Testis (tissue), 3 donors: ENCODE results near the gene PLIN3. TPM values are rescaled to one million over a fixed set of nuclear protein-coding genes. Genes with fewer than 3 reads are reported as not detected.

Experiments used
- DNase-seq: peaks from one replicate; pipeline ENCODE4 v3.0.0-alpha.2; 2019
- H3K27ac ChIP-seq, 2 donors: fragments of 200-600 bp; sonication (generic); one replicate each; pipeline ENCODE4 v1.5.1; 2019
- H3K27me3 ChIP-seq: fragments of 200-600 bp; sonication (generic); one replicate; pipeline ENCODE4 v1.5.1; 2019
- H3K36me3 ChIP-seq: fragments of 200-600 bp; sonication (generic); one replicate; pipeline ENCODE4 v1.5.1; 2017; ENCODE audit warnings: low read depth; ENCODE audit errors: missing control alignments
- H3K4me1 ChIP-seq: fragments of 200-600 bp; sonication (generic); one replicate; pipeline ENCODE4 v1.5.1; 2019
- H3K4me3 ChIP-seq, 2 donors: fragments of 200-600 bp; sonication (generic); one replicate each; pipeline ENCODE4 v1.5.1; 2017 to 2019
- H3K9me3 ChIP-seq: fragments of 200-600 bp; sonication (generic); one replicate; pipeline ENCODE4 v1.5.1; 2017
- POLR2A ChIP-seq: fragments of 450-650 bp; IDR thresholded peaks from one replicate; pipeline ENCODE4 v1.6.1; 2017; ENCODE audit warnings: antibody characterized with exemption, mild to moderate bottlenecking, moderate library complexity
- WGBS, 2 donors: methylation state at CpG; one replicate each; pipeline ENCODE4 v1.1.5; 2018; 5-methylcytosine and 5-hydroxymethylcytosine counted together
- intact Hi-C: fragments of 100-400 bp; cut with DNase I; formaldehyde crosslinking; loops from one replicate; pipeline ENCODE4 v1.15.1; 2023; ENCODE audit warnings: low total_unique reads
- polyA plus RNA-seq: library from polyadenylated mRNA; stranded (reverse); fragments of 350-450 nt; fragmentation: Illumina TruSeq; extraction: RNeasy Lipid Tissue Mini Kit (QIAGEN cat#74804); gene quantifications from one replicate; pipeline ENCODE4 v1.2.3, GENCODE V29; 2014; ENCODE audit warnings: low read depth, low replicate concordance; ENCODE audit not compliant: insufficient read depth
- total RNA-seq, 2 donors: library from RNA; depleted of rRNA; stranded (reverse); fragments of >200 nt; gene quantifications; one replicate each; pipeline ENCODE4 v1.2.3, GENCODE V29; 2016
- TF ChIP-seq, protein P1 (sequence below), 3 experiments: fragments of 450-650 bp in 2 of 3; fragments of 200-600 bp in 1 of 3; sonication (generic) in 1 of 3; IDR thresholded peaks; one replicate each; pipeline ENCODE4 v1.5.1; 2016 to 2019; ENCODE audit warnings: antibody characterized with exemption in 3 of 3, mild to moderate bottlenecking in 2 of 3, moderate library complexity in 1 of 3

Gene PLIN3
- total and polyA plus RNA-seq, 3 donors from 2014 or later: 63.4 to 109 (median 82.8) TPM

DNA sequence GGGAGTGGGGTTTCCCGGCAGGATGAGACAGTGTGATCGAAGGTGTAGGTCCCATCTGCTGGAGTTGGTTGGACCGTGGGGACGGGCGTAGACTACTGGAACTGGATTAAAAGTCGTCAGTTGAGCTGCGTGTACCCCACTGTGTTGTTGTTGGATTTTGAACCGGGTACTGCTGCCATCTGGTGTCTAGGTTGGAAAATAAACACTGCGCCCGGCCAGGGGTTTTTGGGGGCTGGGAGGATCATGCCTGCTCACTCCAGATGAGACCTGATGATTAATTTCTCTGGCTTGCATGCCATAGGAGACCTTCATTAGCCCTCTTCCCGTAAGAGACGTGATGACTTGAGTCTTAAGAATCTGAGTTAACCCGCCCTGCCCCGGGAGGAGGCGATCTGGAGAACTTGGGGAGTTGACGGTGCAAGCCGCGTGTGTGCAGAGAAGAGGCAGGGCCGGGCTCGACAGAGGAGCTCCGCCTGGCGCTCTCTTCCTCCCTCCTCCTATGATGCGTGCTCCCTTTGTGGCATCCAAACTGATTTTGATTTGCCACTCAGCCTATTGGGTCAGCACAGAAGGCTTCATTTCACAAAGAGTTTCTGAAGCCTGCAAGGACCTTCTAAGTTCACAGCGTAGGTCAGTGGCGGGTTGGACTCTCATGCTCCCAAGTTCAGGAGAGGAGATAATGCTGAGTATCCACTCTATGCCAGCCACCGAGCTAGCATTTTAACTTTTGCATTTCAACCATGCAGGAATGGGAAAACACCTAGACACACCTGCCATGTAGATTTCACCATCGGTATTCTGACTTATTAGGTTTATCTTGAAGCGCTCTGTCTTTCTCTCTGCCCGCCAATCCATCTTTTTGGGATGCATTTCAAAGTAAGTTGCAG lies 44.6 kb upstream of the PLIN3 start:
- no peak overlapping the region for H3K27ac ChIP-seq
- DNase-seq: peak; percentile 63
- intact Hi-C loops: no loop called here
- H3K27me3 ChIP-seq: no peaks in the 10 kb centered on the region
- H3K36me3 ChIP-seq: no peaks in the 10 kb centered on the region
- H3K4me1 ChIP-seq: peaks cover 13% of the 10 kb centered on the region
- H3K9me3 ChIP-seq: no peaks in the 10 kb centered on the region
- 41 to 49% methylated on average over 28 to 29 of the region's 29 CpGs for WGBS, 2 donors
- TF ChIP-seq POLR2A: no peak
- TF ChIP-seq, protein P1, sequence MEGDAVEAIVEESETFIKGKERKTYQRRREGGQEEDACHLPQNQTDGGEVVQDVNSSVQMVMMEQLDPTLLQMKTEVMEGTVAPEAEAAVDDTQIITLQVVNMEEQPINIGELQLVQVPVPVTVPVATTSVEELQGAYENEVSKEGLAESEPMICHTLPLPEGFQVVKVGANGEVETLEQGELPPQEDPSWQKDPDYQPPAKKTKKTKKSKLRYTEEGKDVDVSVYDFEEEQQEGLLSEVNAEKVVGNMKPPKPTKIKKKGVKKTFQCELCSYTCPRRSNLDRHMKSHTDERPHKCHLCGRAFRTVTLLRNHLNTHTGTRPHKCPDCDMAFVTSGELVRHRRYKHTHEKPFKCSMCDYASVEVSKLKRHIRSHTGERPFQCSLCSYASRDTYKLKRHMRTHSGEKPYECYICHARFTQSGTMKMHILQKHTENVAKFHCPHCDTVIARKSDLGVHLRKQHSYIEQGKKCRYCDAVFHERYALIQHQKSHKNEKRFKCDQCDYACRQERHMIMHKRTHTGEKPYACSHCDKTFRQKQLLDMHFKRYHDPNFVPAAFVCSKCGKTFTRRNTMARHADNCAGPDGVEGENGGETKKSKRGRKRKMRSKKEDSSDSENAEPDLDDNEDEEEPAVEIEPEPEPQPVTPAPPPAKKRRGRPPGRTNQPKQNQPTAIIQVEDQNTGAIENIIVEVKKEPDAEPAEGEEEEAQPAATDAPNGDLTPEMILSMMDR (IDR thresholded peaks at IDR 0.05): peak; percentile 33 to 67 (median 60)
- no peak overlapping the region for H3K4me3 ChIP-seq

DNA sequence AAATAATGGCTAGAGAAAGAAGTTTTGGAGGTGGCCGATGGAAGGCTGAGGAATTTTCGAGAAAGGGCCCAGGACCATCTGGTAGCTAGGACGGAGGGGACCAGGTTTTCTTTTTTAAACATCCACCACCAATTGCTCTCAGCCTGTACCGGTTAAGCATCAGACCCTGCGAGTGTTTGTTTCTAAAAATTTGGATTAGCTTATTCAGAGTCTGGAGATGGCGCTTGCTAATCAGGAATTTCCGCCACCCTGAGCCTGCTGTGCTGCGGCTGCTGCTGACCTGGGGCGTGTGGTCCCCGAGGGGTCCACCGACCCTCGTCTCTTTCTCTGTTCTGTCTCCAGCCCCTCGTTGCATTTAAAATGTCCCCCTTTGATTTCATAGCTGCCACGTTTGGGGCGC lies 43.8 kb upstream of the PLIN3 start:
- no peak for DNase-seq
- Histone ChIP-seq H3K27me3 (no peaks in the 10 kb centered on the region), H3K4me1 (peaks cover 13% of the 10 kb centered on the region), H3K36me3 (no peaks in the 10 kb centered on the region), H3K9me3 (no peaks in the 10 kb centered on the region), H3K4me3 (no peak overlapping the region), H3K27ac (no peak overlapping the region)
- TF ChIP-seq POLR2A: no peak
- TF ChIP-seq, protein P1 (IDR thresholded peaks at IDR 0.05): no peak
- intact Hi-C loops: no loop called here
- 43 to 45% methylated on average over 15 of the region's 15 CpGs for WGBS, 2 donors

DNA sequence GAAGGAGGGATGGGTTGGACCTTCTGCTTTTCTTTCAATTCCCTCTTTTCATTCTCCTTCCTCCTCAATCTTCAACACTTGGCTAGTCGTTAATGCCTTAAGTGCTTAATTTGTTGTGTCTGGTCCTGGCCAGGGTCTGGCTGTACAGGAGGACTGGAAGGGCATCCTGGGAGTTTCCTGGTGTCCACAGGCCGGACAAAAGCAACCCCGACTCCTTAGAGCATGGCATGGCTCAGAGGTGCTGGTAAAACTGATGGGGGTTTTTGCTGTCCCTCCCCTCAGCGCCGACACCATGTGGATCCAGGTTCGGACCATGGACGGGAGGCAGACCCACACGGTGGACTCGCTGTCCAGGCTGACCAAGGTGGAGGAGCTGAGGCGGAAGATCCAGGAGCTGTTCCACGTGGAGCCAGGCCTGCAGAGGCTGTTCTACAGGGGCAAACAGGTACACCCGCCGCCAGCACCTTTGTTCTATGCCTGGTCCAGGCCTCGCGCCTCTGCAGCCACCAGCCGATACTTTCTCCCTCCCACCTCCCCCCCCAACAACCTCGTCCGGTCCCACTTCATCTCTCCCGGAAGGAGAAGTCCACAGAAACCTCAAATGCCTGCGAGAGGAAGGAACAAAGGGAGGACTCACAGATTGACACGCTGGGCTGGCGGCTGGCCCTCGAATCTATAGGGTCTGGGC lies 43.3 kb upstream of the PLIN3 start:
- TF ChIP-seq, protein P1 (IDR thresholded peaks at IDR 0.05): no peak
- no peak for TF ChIP-seq POLR2A
- 16 to 23% methylated on average over 22 to 23 of the region's 23 CpGs for WGBS, 2 donors
- no peak overlapping the region for H3K27ac ChIP-seq
- peak overlapping the region; percentile 69 to 71 for H3K4me3 ChIP-seq
- H3K4me1 ChIP-seq: peaks cover 13% of the 10 kb centered on the region
- intact Hi-C loops: no loop called here
- H3K9me3 ChIP-seq: no peaks in the 10 kb centered on the region
- no peak for DNase-seq
- H3K36me3 ChIP-seq: no peaks in the 10 kb centered on the region
- no peaks in the 10 kb centered on the region for H3K27me3 ChIP-seq

DNA sequence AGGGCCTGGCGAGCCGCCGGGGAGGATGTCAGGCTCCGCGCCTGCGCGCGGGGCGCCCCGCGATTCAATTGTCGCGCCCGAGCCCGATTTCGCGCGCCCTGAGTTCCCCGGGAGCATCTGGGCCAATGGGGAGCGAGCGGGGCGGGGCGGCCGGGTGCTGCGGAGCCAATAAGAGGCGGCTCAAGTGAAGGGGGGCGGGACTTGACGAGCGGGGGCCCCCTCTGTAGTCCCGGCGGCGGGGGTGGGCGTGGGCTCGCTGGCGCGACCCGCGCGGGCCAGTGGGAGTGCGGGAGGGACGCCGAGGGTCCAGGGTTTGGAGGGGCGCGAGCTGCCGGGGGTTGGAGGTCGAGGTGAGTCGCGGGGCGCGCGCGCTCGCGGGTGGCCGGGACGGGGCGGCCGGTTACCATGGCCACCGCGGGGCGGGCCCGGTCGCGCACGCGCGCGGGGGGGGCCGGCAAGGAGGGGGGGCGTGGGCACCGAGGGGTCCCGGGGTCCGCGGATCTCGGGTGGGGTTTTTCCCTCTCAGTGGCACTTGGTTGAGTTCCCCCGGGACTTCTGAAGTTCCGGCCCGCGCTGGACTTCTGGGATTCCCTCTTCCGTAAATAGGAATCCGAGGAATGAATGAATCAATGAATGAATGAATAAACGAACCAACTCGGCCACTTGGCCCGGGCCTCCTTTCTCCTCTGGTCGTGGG lies 42.6 kb upstream of the PLIN3 start:
- Histone ChIP-seq H3K9me3 (no peaks in the 10 kb centered on the region), H3K27ac (no peak overlapping the region), H3K36me3 (no peaks in the 10 kb centered on the region), H3K4me3 (peak overlapping the region; percentile 69 to 71), H3K4me1 (peaks cover 13% of the 10 kb centered on the region), H3K27me3 (no peaks in the 10 kb centered on the region)
- TF ChIP-seq POLR2A: no peak
- TF ChIP-seq, protein P1 (IDR thresholded peaks at IDR 0.05): no peak
- DNase-seq: peak; percentile 97
- intact Hi-C loops: no loop called here
- whole genome bisulfite sequencing, 2 donors: 1 to 2% methylated on average over 34 to 36 of the region's 85 CpGs
